DMS114 treated with DMSO at 0.1 percent for 48 hours (cell line): ENCODE measurements around the gene PCSK6.
"Not testable (repeated sequence)": the region's sequence is repeated elsewhere in the genome, so short reads cannot be mapped to it uniquely, and the experiment has no call there.

ENCODE experiments used
- DNase-seq: peaks from one replicate; lab custom pipeline; 2025; ENCODE audit not compliant: unreplicated experiment; lab: John Stamatoyannopoulos, UW

Gene PCSK6

GRCh38 chr15:101382544-101382943 lies 107.0 kb downstream of the PCSK6 start:
- DNase-seq, result no peak

- no peak for DNase-seq
These were observed 107.8 kb downstream of the PCSK6 start for GRCh38 chr15:101381671-101382212.

GRCh38 chr15:101380146-101380545 lies 109.4 kb downstream of the PCSK6 start:
- no peak for DNase-seq

- DNase-seq, result no peak
These were observed 109.9 kb downstream of the PCSK6 start for GRCh38 chr15:101379647-101380046.

- no peak for DNase-seq
These were observed 110.6 kb downstream of the PCSK6 start for GRCh38 chr15:101378879-101379278.

- DNase-seq, result no peak
These were observed 111.2 kb downstream of the PCSK6 start for GRCh38 chr15:101378171-101378755.

- DNase-seq, result no peak
These were observed 112.7 kb downstream of the PCSK6 start for GRCh38 chr15:101376615-101377395.

- DNase-seq, result not testable (repeated sequence)
These were observed 114.5 kb downstream of the PCSK6 start for GRCh38 chr15:101375006-101375405.

GRCh38 chr15:101374326-101374725 lies 115.2 kb downstream of the PCSK6 start:
- DNase-seq, result no peak

GRCh38 chr15:101373577-101373976 lies 115.9 kb downstream of the PCSK6 start:
- no peak for DNase-seq

- DNase-seq, result no peak
These were observed 116.5 kb downstream of the PCSK6 start for GRCh38 chr15:101372960-101373525.

GRCh38 chr15:101372149-101372577 lies 117.3 kb downstream of the PCSK6 start:
- no peak for DNase-seq

GRCh38 chr15:101371519-101371918 lies 118.0 kb downstream of the PCSK6 start:
- DNase-seq, result no peak

GRCh38 chr15:101371081-101371480 lies 118.4 kb downstream of the PCSK6 start:
- no peak for DNase-seq

GRCh38 chr15:101370330-101371024 lies 119.0 kb downstream of the PCSK6 start:
- DNase-seq, result no peak

GRCh38 chr15:101369676-101370075 lies 119.8 kb downstream of the PCSK6 start:
- DNase-seq, result no peak

- no peak for DNase-seq
These were observed 120.5 kb downstream of the PCSK6 start for GRCh38 chr15:101368861-101369642.

- DNase-seq, result no peak
These were observed 121.3 kb downstream of the PCSK6 start for GRCh38 chr15:101368086-101368780.

- DNase-seq, result no peak
These were observed 122.7 kb downstream of the PCSK6 start for GRCh38 chr15:101366853-101367252.

- DNase-seq, result no peak
These were observed 126.4 kb downstream of the PCSK6 start for GRCh38 chr15:101362986-101363566.
